ENCODE data around the gene STARD3.

DNA sequence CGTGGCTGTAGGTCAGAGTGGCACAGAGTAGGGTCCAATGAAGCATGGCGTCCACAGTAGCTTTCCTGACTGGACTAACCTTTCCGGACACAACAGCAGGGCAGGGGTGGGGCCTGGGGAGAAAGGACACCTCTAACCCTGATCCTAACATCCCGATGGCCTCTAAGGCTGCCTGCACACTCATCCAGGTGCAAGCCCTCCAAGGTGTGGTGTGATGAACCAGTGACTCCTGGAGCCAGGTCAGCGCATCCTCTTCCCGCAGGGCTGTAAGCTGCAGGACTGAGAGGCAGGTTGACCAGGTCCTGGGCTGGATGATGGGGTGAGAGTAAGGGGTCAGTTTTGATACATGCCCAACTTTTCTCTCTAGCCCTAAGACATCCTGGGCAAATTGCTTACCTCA is 59.8 kb downstream of the STARD3 start:
- TF ChIP-seq NFRKB (IDR thresholded peaks at IDR 0.05) (no peak), BHLHE40 (IDR thresholded peaks at IDR 0.05; ENCODE audit: borderline replicate concordance) (no peak), ZNF384 (IDR thresholded peaks at IDR 0.05) (no peak), ELF4 (IDR thresholded peaks at IDR 0.05) (no peak), SP1 (IDR thresholded peaks at IDR 0.05) (no peak), SUZ12 (IDR thresholded peaks at IDR 0.05) (no peak), FOXM1 (IDR thresholded peaks at IDR 0.05; ENCODE audit: borderline replicate concordance) (no peak), FOXK2 (IDR thresholded peaks at IDR 0.05) (no peak), FOXA1 (IDR thresholded peaks at IDR 0.05) (no peak), L3MBTL2 (conservative IDR thresholded peaks at IDR 0.05) (no peak), ARNT (IDR thresholded peaks at IDR 0.05) (no peak), TARDBP (IDR thresholded peaks at IDR 0.05) (no peak), CTBP1 (IDR thresholded peaks at IDR 0.05; ENCODE audit: borderline replicate concordance) (no peak)
- TF ChIP-seq, protein P1, sequence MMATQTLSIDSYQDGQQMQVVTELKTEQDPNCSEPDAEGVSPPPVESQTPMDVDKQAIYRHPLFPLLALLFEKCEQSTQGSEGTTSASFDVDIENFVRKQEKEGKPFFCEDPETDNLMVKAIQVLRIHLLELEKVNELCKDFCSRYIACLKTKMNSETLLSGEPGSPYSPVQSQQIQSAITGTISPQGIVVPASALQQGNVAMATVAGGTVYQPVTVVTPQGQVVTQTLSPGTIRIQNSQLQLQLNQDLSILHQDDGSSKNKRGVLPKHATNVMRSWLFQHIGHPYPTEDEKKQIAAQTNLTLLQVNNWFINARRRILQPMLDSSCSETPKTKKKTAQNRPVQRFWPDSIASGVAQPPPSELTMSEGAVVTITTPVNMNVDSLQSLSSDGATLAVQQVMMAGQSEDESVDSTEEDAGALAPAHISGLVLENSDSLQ (IDR thresholded peaks at IDR 0.05), result no peak

Measured in HEK293T (cell line).